Progenitor cell of endocrine pancreas (in vitro differentiated cells): ENCODE data around the gene MIA. TPM values are rescaled to one million over a fixed set of nuclear protein-coding genes. Genes with fewer than 3 reads are reported as not detected.
A peak's percentile ranks its signal among the peaks of the same experiment; 100 is the strongest.

ENCODE experiments used
- DNase-seq: peaks from one replicate; pipeline ENCODE4 v3.0.0; 2021; ENCODE audit warnings: low spot score; ENCODE audit not compliant: unreplicated experiment
- H3K27ac Mint-ChIP-seq: 2 replicates; pipeline ENCODE4 v1.8.0; 2021; ENCODE audit warnings: mild to moderate bottlenecking, moderate library complexity, mixed read lengths
- H3K27me3 Mint-ChIP-seq: 2 replicates; pipeline ENCODE4 v1.8.0; 2021; ENCODE audit warnings: mixed read lengths
- H3K36me3 Mint-ChIP-seq: 2 replicates; pipeline ENCODE4 v1.8.0; 2022; ENCODE audit warnings: mixed read lengths; ENCODE audit not compliant: insufficient read depth
- H3K4me1 Mint-ChIP-seq: 2 replicates; pipeline ENCODE4 v1.8.0; 2021; ENCODE audit warnings: low read depth, mixed read lengths
- H3K4me3 Mint-ChIP-seq: 2 replicates; pipeline ENCODE4 v1.8.0; 2021; ENCODE audit warnings: low read depth, mild to moderate bottlenecking, moderate library complexity, mixed read lengths
- H3K9me3 Mint-ChIP-seq: 2 replicates; pipeline ENCODE4 v1.8.0; 2021; ENCODE audit warnings: low read depth, mixed read lengths
- total RNA-seq: library from RNA; stranded (reverse); gene quantifications from 2 replicates; pipeline ENCODE4 v1.2.1, GENCODE V29; 2021
- TF ChIP-seq, protein P1 (sequence below): fragments of 200-600 bp; sonication (generic); IDR thresholded peaks from one replicate; pipeline ENCODE4 v1.5.0; 2021; ENCODE audit warnings: antibody characterized with exemption, mild to moderate bottlenecking; ENCODE audit not compliant: unreplicated experiment

The MIA gene
- total RNA-seq, 1 donor from 2014 or later, result 8.5 TPM

DNA sequence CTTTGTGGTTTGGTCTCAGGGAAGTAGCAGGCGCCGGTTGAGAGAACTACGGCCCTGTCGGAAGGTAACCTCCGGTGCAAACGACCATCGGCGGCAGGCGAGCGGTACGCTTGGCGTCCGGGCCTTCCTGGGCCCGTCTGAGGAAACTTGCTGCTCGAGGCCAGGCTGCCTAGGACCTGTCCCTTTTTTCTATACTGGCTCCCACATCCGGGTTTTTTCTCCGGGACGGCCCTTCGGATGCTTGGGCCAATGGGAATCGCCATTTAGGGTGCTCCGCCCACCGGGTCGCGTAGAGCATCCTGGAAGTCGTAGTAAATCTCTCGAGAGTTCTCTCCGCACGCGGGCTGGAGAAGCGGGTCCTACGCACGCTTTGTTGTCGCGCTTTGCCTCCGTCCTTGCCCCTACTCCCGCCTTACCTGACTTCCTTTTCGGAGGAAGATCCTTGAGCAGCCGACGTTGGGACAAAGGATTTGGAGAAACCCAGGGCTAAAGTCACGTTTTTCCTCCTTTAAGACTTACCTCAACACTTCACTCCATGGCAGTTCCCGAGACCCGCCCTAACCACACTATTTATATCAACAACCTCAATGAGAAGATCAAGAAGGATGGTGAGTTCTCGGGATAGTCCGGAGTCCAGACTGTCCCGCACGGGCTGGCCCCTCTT, 24.3 kb upstream of the MIA start, which contains the start of gene SNRPA:
TSS of gene SNRPA (plus strand) at position 330 of the 664 bp plus-strand sequence. CDS start at position 536, 206 bp downstream.
- peaks cover 10% of the 10 kb centered on the region for H3K36me3 Mint-ChIP-seq
- no peaks in the 10 kb centered on the region for H3K27me3 Mint-ChIP-seq
- H3K27ac Mint-ChIP-seq, result peak within 1 kb of the TSS; percentile 98
- H3K9me3 Mint-ChIP-seq, result no peaks in the 10 kb centered on the region
- peak; percentile 92 for DNase-seq
- peaks cover 29% of the 10 kb centered on the region for H3K4me1 Mint-ChIP-seq
- TF ChIP-seq, protein P1, sequence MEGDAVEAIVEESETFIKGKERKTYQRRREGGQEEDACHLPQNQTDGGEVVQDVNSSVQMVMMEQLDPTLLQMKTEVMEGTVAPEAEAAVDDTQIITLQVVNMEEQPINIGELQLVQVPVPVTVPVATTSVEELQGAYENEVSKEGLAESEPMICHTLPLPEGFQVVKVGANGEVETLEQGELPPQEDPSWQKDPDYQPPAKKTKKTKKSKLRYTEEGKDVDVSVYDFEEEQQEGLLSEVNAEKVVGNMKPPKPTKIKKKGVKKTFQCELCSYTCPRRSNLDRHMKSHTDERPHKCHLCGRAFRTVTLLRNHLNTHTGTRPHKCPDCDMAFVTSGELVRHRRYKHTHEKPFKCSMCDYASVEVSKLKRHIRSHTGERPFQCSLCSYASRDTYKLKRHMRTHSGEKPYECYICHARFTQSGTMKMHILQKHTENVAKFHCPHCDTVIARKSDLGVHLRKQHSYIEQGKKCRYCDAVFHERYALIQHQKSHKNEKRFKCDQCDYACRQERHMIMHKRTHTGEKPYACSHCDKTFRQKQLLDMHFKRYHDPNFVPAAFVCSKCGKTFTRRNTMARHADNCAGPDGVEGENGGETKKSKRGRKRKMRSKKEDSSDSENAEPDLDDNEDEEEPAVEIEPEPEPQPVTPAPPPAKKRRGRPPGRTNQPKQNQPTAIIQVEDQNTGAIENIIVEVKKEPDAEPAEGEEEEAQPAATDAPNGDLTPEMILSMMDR, result no peak
- peak within 1 kb of the TSS; percentile 88 for H3K4me3 Mint-ChIP-seq

DNA sequence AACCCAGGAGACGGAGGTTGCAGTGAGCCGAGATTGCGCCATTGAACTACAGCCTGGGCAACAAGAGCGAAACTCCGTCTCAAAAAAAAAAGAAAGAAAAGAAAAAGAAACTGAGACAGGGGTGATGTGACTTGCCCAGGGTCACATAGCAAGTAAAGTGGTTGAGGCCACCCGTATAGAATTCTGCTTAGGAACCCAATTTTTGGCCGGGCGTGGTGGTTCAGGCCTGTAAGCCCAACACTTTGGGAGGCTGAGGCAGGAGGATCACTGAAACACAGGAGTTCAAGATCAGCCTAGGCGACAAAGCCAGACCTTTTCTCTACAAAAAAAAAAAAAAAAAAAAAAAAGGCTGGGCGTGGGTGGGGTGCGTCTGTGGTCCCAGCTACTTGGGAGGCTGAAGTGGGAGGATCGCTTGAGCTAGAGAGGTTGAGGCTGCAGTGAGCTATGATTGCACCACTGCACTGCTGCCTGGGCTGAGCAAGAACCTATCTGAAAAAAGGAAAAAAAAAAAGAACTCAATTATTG, 23.0 kb upstream of the MIA start:
- peaks cover 13% of the 10 kb centered on the region for H3K36me3 Mint-ChIP-seq
- H3K27ac Mint-ChIP-seq, result peak overlapping the region; percentile 98
- peaks cover 31% of the 10 kb centered on the region for H3K4me1 Mint-ChIP-seq
- H3K9me3 Mint-ChIP-seq, result no peaks in the 10 kb centered on the region
- H3K27me3 Mint-ChIP-seq, result no peaks in the 10 kb centered on the region
- DNase-seq, result no peak
- H3K4me3 Mint-ChIP-seq, result peak overlapping the region; percentile 88
- TF ChIP-seq, protein P1, result no peak

DNA sequence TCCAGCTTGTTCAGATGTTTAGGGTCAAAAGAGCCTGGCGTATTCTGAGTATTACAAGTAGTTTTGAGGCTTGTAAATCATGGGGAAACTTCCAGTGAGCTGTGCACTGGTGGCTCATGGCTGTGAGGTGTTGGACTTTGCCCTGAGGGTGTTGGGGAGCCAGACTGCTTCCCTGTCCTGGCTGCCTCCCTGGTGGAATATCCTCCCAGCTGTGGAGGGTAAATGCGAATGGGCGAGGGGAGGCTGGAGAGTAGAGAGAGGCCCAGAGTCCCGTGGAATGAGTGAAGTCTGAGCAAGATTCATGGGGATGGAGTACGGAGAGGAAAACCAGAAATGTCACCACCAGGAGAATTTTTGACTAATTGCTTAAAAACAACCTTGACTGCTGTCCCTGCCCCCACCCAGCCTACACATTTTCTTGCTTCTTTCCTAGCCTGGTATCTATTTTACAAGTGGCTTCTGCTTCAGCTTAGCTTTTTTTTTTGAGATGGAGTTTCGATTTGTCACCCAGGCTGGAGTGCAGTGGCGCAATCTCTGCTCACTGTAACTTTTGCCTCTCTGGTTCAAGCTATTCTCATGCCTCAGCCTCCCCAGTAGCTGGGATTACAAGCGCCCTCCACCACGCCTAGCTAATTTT, 20.6 kb upstream of the MIA start:
- TF ChIP-seq, protein P1, result no peak
- Mint-ChIP-seq H3K36me3 (peaks cover 19% of the 10 kb centered on the region), H3K27ac (peak overlapping the region; percentile 92), H3K4me1 (peaks cover 26% of the 10 kb centered on the region), H3K9me3 (no peaks in the 10 kb centered on the region), H3K27me3 (no peaks in the 10 kb centered on the region), H3K4me3 (peak overlapping the region; percentile 54)
- no peak for DNase-seq

DNA sequence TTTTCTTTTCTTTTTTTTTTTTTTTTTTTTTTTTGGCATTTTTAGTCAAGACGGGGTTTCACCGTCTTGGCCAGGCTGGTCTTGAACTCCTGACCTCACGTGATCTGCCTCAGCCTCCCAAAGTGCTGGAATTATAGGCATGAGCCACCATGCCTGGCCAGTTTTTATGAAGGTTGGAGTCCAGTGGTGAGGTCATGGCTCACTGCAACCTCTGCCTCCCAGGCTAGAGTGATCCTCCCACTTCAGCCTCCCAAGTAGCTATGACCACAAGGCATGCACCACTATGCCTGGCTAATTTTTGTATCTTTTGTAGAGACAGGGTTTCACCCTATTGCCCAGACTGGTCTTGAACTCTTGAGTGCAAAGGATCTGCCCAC, 20.1 kb upstream of the MIA start:
- no peaks in the 10 kb centered on the region for H3K9me3 Mint-ChIP-seq

DNA sequence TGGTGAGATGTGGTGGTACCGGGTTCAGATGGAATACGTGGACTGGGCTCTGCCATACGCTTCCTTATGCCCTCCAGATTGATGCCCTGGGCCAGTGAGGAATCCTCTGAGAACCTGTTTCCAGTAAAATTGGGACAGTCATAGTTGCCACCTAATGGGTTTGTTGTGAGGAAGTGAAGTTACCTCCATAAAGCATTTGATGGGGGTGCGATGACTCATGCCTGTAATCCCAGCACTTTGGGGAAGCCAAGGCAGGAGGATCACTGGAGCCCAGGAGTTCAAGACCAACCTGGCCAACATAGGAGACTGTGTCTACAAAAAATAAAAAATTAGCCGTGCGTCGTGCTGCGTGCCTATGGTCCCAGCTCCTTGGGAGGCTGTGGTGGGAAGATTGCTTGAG, 19.5 kb upstream of the MIA start:
- TF ChIP-seq, protein P1, result no peak
- Mint-ChIP-seq H3K27me3 (no peaks in the 10 kb centered on the region), H3K36me3 (peaks cover 26% of the 10 kb centered on the region), H3K9me3 (no peaks in the 10 kb centered on the region), H3K27ac (peak overlapping the region; percentile 13), H3K4me1 (peaks cover 20% of the 10 kb centered on the region), H3K4me3 (no peak overlapping the region)
- DNase-seq, result no peak

More for the DNA sequence above, 20.1 kb upstream of the MIA start:
- H3K27ac Mint-ChIP-seq, result no peak overlapping the region
- H3K27me3 Mint-ChIP-seq, result no peaks in the 10 kb centered on the region
- no peak overlapping the region for H3K4me3 Mint-ChIP-seq
- peaks cover 21% of the 10 kb centered on the region for H3K4me1 Mint-ChIP-seq
- DNase-seq, result no peak
- TF ChIP-seq, protein P1, result no peak
- peaks cover 21% of the 10 kb centered on the region for H3K36me3 Mint-ChIP-seq
